ENCODE measurements around the gene NTNG1.

The NTNG1 gene

DNA sequence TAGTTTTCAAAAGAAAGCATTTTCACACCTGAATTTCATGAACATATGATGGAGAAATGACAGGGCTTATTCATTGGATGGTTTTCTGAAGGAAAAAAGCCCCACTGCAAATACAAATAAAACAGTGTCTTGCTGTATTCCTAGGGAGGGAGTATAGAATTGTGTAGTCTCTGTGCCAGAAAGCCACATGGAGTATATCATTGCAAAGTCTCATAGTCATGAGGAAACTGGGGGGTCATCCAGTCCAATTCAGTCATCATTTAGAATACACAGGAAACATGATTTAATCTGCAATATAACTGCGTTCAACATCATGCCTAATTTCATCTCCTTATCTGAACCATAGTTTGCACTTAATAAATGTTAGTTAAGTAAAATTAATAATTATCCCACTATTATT is 222.3 kb downstream of the NTNG1 start:
- no peak for DNase-seq

DNA sequence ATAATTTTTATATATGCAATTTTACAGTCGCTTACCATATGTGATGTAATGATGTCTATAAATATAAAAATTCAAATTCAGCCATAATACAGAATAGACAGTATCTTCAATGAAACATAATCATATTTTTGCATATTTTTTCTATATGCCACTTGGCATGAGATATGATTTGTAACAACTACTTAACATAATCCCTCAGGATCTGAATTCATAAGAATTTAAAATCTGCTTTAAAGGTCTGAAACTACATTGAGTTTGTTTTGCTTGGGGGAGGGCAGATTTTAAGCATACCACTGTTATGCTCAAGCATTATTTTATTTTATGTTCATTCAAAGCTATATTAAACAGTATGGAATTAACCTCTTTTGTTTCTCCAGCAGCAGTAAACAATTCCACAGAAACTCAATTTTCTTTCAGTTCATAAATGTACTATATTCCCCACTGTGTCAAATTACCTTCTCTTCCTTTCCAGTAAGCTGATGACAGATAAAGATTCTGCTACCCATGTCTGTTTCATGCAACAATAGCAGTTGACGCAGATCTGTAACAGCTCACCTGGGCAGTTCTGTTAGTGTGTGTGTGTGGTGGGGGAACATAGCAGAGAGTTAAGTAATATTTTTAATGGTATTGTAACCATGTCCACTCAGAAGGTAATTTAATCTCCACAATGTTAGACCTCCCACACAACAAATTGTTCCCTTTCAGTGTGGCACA is 224.8 kb downstream of the NTNG1 start:
- DNase-seq (no peak), ATAC-seq (ENCODE audit: insufficient read depth, low read depth) (no peak)
- no peaks in the 10 kb centered on the region for H3K4me1 ChIP-seq (ENCODE audit: insufficient read depth, low read length)
- H3K9ac ChIP-seq (ENCODE audit: low read depth, low read length) = no peak overlapping the region
- H3K9me3 ChIP-seq (ENCODE audit: insufficient read depth, low read length, severe bottlenecking) = no peaks in the 10 kb centered on the region
- no peak overlapping the region for H2AFZ ChIP-seq (ENCODE audit: low read depth, low read length)
- H3K27me3 ChIP-seq (ENCODE audit: insufficient read depth, low read length, poor library complexity) = no peaks in the 10 kb centered on the region
- H4K20me1 ChIP-seq (ENCODE audit: insufficient read depth, low read length) = no peaks in the 10 kb centered on the region
- no peak overlapping the region for H3K4me2 ChIP-seq (ENCODE audit: insufficient read depth, low read length)
- H3K36me3 ChIP-seq (ENCODE audit: insufficient read depth, low read length) = no peaks in the 10 kb centered on the region
- no peak for TF ChIP-seq EZH2 (IDR thresholded peaks at IDR 0.05; ENCODE audit: borderline replicate concordance, low read depth, low read length, severe bottlenecking)
- TF ChIP-seq, protein P1, sequence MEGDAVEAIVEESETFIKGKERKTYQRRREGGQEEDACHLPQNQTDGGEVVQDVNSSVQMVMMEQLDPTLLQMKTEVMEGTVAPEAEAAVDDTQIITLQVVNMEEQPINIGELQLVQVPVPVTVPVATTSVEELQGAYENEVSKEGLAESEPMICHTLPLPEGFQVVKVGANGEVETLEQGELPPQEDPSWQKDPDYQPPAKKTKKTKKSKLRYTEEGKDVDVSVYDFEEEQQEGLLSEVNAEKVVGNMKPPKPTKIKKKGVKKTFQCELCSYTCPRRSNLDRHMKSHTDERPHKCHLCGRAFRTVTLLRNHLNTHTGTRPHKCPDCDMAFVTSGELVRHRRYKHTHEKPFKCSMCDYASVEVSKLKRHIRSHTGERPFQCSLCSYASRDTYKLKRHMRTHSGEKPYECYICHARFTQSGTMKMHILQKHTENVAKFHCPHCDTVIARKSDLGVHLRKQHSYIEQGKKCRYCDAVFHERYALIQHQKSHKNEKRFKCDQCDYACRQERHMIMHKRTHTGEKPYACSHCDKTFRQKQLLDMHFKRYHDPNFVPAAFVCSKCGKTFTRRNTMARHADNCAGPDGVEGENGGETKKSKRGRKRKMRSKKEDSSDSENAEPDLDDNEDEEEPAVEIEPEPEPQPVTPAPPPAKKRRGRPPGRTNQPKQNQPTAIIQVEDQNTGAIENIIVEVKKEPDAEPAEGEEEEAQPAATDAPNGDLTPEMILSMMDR (IDR thresholded peaks at IDR 0.05; ENCODE audit: borderline replicate concordance, extremely low read depth, low read length, poor library complexity, severe bottlenecking) = no peak
- no peaks in the 10 kb centered on the region for H3K79me2 ChIP-seq (ENCODE audit: insufficient read depth, low read length)
- H3K4me3 ChIP-seq (ENCODE audit: low read depth in 1 of 2, low read length in 2 of 2) = no peak overlapping the region
- no peak overlapping the region for H3K27ac ChIP-seq (ENCODE audit: low read length)

More for the DNA sequence above, 222.3 kb downstream of the NTNG1 start:
- H3K36me3 ChIP-seq (ENCODE audit: insufficient read depth, low read length) = no peaks in the 10 kb centered on the region
- no peaks in the 10 kb centered on the region for H3K4me1 ChIP-seq (ENCODE audit: insufficient read depth, low read length)
- no peaks in the 10 kb centered on the region for H4K20me1 ChIP-seq (ENCODE audit: insufficient read depth, low read length)
- no peak overlapping the region for H3K4me2 ChIP-seq (ENCODE audit: insufficient read depth, low read length)
- H3K27ac ChIP-seq (ENCODE audit: low read length) = no peak overlapping the region
- no peak for ATAC-seq (ENCODE audit: insufficient read depth, low read depth)
- H3K27me3 ChIP-seq (ENCODE audit: insufficient read depth, low read length, poor library complexity) = no peaks in the 10 kb centered on the region
- TF ChIP-seq, protein P1 (IDR thresholded peaks at IDR 0.05; ENCODE audit: borderline replicate concordance, extremely low read depth, low read length, poor library complexity, severe bottlenecking) = no peak
- TF ChIP-seq EZH2 (IDR thresholded peaks at IDR 0.05; ENCODE audit: borderline replicate concordance, low read depth, low read length, severe bottlenecking) = no peak
- no peak overlapping the region for H3K9ac ChIP-seq (ENCODE audit: low read depth, low read length)
- H3K79me2 ChIP-seq (ENCODE audit: insufficient read depth, low read length) = no peaks in the 10 kb centered on the region
- no peak overlapping the region for H3K4me3 ChIP-seq (ENCODE audit: low read depth in 1 of 2, low read length in 2 of 2)
- H2AFZ ChIP-seq (ENCODE audit: low read depth, low read length) = no peak overlapping the region
- H3K9me3 ChIP-seq (ENCODE audit: insufficient read depth, low read length, severe bottlenecking) = no peaks in the 10 kb centered on the region

DNA sequence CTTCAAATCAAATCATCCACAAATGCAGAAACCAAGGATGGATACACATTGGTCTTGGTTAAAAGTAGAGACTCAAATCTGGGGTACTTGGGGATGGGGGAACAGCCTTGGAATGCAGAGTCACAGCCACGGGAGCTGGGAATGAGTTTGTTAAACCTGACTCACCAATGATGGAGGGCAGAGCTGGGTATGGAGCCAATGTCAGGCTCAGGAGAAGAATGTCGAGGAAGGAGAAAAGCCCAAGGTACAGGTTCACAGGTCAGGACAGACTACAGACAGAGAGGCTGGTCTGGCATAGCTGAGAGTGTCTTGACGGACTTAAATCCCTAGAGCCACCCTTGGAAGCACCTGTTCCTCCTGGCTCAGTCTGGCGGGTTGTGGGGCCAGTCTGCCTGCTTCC is 237.6 kb downstream of the NTNG1 start:
- H3K4me2 ChIP-seq (ENCODE audit: insufficient read depth, low read length) = no peak overlapping the region
- no peak overlapping the region for H3K9ac ChIP-seq (ENCODE audit: low read depth, low read length)
- DNase-seq (no peak), ATAC-seq (ENCODE audit: insufficient read depth, low read depth) (no peak)
- no peak overlapping the region for H2AFZ ChIP-seq (ENCODE audit: low read depth, low read length)
- H3K27me3 ChIP-seq (ENCODE audit: insufficient read depth, low read length, poor library complexity) = no peaks in the 10 kb centered on the region
- no peaks in the 10 kb centered on the region for H3K9me3 ChIP-seq (ENCODE audit: insufficient read depth, low read length, severe bottlenecking)
- H4K20me1 ChIP-seq (ENCODE audit: insufficient read depth, low read length) = no peaks in the 10 kb centered on the region
- no peak for TF ChIP-seq EZH2 (IDR thresholded peaks at IDR 0.05; ENCODE audit: borderline replicate concordance, low read depth, low read length, severe bottlenecking)
- TF ChIP-seq, protein P1 (IDR thresholded peaks at IDR 0.05; ENCODE audit: borderline replicate concordance, extremely low read depth, low read length, poor library complexity, severe bottlenecking) = no peak
- no peaks in the 10 kb centered on the region for H3K4me1 ChIP-seq (ENCODE audit: insufficient read depth, low read length)
- no peak overlapping the region for H3K4me3 ChIP-seq (ENCODE audit: low read depth in 1 of 2, low read length in 2 of 2)
- H3K79me2 ChIP-seq (ENCODE audit: insufficient read depth, low read length) = no peaks in the 10 kb centered on the region
- no peaks in the 10 kb centered on the region for H3K36me3 ChIP-seq (ENCODE audit: insufficient read depth, low read length)
- H3K27ac ChIP-seq (ENCODE audit: low read length) = no peak overlapping the region

Data from DND-41 (cell line).